BE2C (cell line): Measurements from ENCODE around the gene SIVA1.

ENCODE experiments used
- DNase-seq: peaks from one replicate; pipeline ENCODE4 v3.0.0-alpha.2; 2020
- H3K27me3 ChIP-seq: fragments of 250-450 bp; sonication (Bioruptor Pico); 2 replicates; pipeline ENCODE4 v1.5.1; 2020; ENCODE audit warnings: mild to moderate bottlenecking
- H3K36me3 ChIP-seq: fragments of 250-450 bp; sonication (Bioruptor Pico); 2 replicates; pipeline ENCODE4 v1.5.1; 2020; ENCODE audit warnings: mild to moderate bottlenecking
- H3K4me1 ChIP-seq: fragments of 250-450 bp; sonication (Bioruptor Pico); 2 replicates; pipeline ENCODE4 v1.5.1; 2020
- H3K4me3 ChIP-seq: 2 replicates; pipeline ENCODE4 v1.5.1; 2011; ENCODE audit warnings: low read depth, low read length
- H3K9me3 ChIP-seq: fragments of 250-450 bp; sonication (Bioruptor Pico); 2 replicates; pipeline ENCODE4 v1.5.1; 2020
- TF ChIP-seq, protein P1 (sequence below): IDR thresholded peaks from 2 replicates; pipeline ENCODE4 v1.5.1; 2012; ENCODE audit warnings: mild to moderate bottlenecking, low read depth, low read length

Gene SIVA1

GRCh38 chr14:104742586-104743455 is 10.1 kb upstream of the SIVA1 start:
- no peaks in the 10 kb centered on the region for H3K27me3 ChIP-seq
- no peaks in the 10 kb centered on the region for H3K4me1 ChIP-seq
- H3K4me3 ChIP-seq = no peak overlapping the region
- no peaks in the 10 kb centered on the region for H3K36me3 ChIP-seq
- H3K9me3 ChIP-seq = no peaks in the 10 kb centered on the region
- no peak for DNase-seq
- TF ChIP-seq, protein P1, sequence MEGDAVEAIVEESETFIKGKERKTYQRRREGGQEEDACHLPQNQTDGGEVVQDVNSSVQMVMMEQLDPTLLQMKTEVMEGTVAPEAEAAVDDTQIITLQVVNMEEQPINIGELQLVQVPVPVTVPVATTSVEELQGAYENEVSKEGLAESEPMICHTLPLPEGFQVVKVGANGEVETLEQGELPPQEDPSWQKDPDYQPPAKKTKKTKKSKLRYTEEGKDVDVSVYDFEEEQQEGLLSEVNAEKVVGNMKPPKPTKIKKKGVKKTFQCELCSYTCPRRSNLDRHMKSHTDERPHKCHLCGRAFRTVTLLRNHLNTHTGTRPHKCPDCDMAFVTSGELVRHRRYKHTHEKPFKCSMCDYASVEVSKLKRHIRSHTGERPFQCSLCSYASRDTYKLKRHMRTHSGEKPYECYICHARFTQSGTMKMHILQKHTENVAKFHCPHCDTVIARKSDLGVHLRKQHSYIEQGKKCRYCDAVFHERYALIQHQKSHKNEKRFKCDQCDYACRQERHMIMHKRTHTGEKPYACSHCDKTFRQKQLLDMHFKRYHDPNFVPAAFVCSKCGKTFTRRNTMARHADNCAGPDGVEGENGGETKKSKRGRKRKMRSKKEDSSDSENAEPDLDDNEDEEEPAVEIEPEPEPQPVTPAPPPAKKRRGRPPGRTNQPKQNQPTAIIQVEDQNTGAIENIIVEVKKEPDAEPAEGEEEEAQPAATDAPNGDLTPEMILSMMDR = no peak

DNA sequence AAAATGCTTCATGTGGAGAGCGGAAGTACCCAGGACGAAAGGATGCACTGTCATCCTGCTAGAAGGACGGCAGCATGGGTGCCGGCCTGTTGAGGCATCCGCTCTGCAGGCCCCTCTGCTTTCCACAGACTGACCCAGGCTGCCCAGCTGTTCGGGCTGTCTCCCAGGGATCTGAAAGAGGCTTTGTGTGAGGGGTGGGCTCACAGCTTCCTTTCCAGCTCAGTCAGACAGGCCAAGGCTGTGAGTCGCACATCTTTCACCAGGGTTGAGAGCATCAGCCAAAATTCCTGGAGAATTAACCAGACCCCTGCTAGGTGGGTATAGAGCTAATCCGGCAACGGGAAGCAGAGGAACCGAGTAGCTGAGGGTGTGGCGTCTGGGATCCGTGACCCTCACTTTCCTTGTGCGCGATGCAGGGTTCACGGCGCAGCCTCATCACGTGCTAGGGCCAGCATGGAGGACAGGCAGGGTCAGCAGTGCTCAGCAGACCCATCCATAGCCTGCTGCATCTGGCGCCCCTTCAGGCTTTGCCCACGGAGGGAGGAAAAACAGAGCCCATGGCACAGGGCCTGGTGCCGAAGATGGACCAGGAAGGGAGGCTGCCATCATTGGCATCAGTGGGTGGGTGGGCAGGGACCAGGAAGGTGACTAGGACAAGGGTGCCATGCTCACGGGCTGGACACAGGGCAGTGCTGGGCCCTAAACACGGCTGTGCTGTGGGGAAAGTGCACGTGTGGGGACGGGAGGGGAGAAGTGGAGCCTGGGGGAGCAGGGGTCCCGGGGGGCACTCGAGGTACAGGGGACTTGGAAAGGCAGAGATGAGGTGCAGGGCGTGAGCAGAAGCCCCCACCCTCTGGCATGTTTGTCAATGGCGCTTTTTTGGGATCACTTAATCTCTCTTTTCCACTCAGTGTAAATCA is 9.2 kb upstream of the SIVA1 start:
- TF ChIP-seq, protein P1 = no peak
- Histone ChIP-seq H3K4me3 (no peak overlapping the region), H3K36me3 (no peaks in the 10 kb centered on the region), H3K4me1 (no peaks in the 10 kb centered on the region), H3K9me3 (no peaks in the 10 kb centered on the region), H3K27me3 (no peaks in the 10 kb centered on the region)
- no peak for DNase-seq

GRCh38 chr14:104744484-104744883 is 8.5 kb upstream of the SIVA1 start:
- Histone ChIP-seq H3K4me3 (no peak overlapping the region), H3K9me3 (no peaks in the 10 kb centered on the region), H3K36me3 (no peaks in the 10 kb centered on the region), H3K4me1 (no peaks in the 10 kb centered on the region), H3K27me3 (no peaks in the 10 kb centered on the region)
- DNase-seq = no peak
- TF ChIP-seq, protein P1 = no peak

GRCh38 chr14:104745431-104745830 is 7.5 kb upstream of the SIVA1 start:
- DNase-seq = no peak
- TF ChIP-seq, protein P1 = no peak
- Histone ChIP-seq H3K4me1 (no peaks in the 10 kb centered on the region), H3K9me3 (no peaks in the 10 kb centered on the region), H3K36me3 (no peaks in the 10 kb centered on the region), H3K4me3 (no peak overlapping the region), H3K27me3 (no peaks in the 10 kb centered on the region)

DNA sequence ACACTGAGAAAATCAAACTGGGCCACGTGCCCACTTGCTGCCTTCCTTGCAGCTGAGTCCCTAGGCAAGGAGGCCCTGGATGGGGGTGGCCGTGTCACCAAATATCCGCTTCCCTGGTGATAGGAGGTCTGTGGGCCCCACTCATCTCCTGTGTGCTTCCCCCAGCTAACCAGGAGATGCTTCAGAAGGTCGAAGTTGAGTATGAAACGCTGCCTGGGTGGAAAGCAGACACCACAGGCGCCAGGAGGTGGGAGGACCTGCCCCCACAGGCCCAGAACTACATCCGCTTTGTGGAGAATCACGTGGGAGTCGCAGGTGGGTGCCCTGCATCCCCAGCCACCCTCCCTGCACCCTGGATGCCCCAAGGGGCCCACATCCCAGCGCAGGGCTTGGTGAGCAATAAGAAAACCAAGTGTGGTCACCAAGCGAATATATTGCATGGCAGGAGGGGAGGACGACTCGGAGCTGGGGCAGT is 6.8 kb upstream of the SIVA1 start:
- no peaks in the 10 kb centered on the region for H3K4me1 ChIP-seq
- no peak for DNase-seq
- TF ChIP-seq, protein P1 = no peak
- H3K4me3 ChIP-seq = no peak overlapping the region
- no peaks in the 10 kb centered on the region for H3K27me3 ChIP-seq
- no peaks in the 10 kb centered on the region for H3K9me3 ChIP-seq
- no peaks in the 10 kb centered on the region for H3K36me3 ChIP-seq
